ENCODE results near the gene ARL11.
A peak's percentile ranks its signal among the peaks of the same experiment; 100 is the strongest.

ARL11 gene

GRCh38 chr13:49649963-49650312, 21.6 kb downstream of the ARL11 start:
- no peak for DNase-seq

GRCh38 chr13:49651570-49652354, 23.5 kb downstream of the ARL11 start:
- DNase-seq = no peak

- peak; percentile 40 for DNase-seq
Observed at GRCh38 chr13:49652355-49653305, 24.3 kb downstream of the ARL11 start.

- DNase-seq = no peak
Observed at GRCh38 chr13:49653478-49653877, 25.2 kb downstream of the ARL11 start.

- DNase-seq = no peak
Observed at GRCh38 chr13:49654011-49654410, 25.7 kb downstream of the ARL11 start.

- DNase-seq = no peak
Observed at GRCh38 chr13:49655906-49656305, 27.6 kb downstream of the ARL11 start.

- no peak for DNase-seq
Observed at GRCh38 chr13:49657241-49657641, 28.9 kb downstream of the ARL11 start.

GRCh38 chr13:49664606-49665005, 36.3 kb downstream of the ARL11 start:
- no peak for DNase-seq

GRCh38 chr13:49667773-49668172, 39.5 kb downstream of the ARL11 start:
- no peak for DNase-seq

- DNase-seq = peak; percentile 23
Observed at GRCh38 chr13:49669735-49670309, 41.5 kb downstream of the ARL11 start.

GRCh38 chr13:49670828-49671227, 42.5 kb downstream of the ARL11 start:
- no peak for DNase-seq

GRCh38 chr13:49676581-49677298, 48.4 kb downstream of the ARL11 start:
- DNase-seq = no peak

GRCh38 chr13:49678191-49678914, 50.0 kb downstream of the ARL11 start:
- no peak for DNase-seq

- no peak for DNase-seq
Observed at GRCh38 chr13:49679246-49679645, 50.9 kb downstream of the ARL11 start.

- DNase-seq = no peak
Observed at GRCh38 chr13:49681842-49682435, 53.6 kb downstream of the ARL11 start.

Data from activated CD4-positive, alpha-beta T cell treated with anti-CD3 and anti-CD28 coated beads, Interleukin-2, amount 50 U/mL, for 16 hours (primary cell).